ENCODE measurements around the gene ALPG. TPM values are rescaled to one million over a fixed set of nuclear protein-coding genes. Genes with fewer than 3 reads are reported as not detected.

ALPG gene
- total and polyA plus RNA-seq, 10 of the 15 experiments (the other 5 are each of a cell fraction or from before 2014, with no cell fraction given) = not detected

DNA sequence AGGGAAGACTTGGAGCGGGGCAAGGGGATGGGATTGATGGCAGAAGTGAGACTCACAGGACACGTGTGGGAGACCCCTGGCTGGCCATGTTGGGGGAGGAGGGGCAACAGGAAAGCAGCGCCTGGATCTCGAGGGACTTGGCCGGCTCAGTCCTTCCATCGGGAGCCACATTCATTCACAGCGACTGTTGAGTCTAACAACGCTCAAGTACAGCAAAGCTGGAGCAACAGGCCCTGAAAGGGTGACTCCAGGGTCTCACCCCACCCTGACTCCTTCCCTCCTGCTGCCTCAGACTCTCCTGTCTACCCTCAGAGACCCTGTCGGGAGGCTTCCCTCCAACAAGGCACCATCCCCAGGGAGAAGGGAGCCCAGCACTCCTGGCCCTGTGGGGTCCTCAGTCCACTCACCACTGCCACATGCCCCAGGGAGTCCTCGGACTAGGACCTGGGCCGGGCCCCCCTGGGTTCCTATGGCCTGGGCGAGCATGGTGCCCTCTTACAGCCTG is 34.6 kb downstream of the ALPG start:
- no peak for ATAC-seq
- in situ Hi-C loops (cut with MboI) (no loop called here), intact Hi-C loops (cut with micrococcal nuclease; ENCODE audit: unreplicated experiment) (loop anchor here (2.0 to 5.0 kb wide), 3 partner anchors 514 to 589 kb away; partner anchors contain the start of gene NPPC)
- Histone ChIP-seq H4K20me1 (ENCODE audit: control insufficient read depth, insufficient read depth) (no peaks in the 10 kb centered on the region), H3K36me3 (ENCODE audit: control insufficient read depth in 2 of 2, insufficient read depth in 2 of 2, low read length in 1 of 2) (no peaks in the 10 kb centered on the region), H3K9me3 (replicated peaks; ENCODE audit: control insufficient read depth, insufficient read depth, low read length) (no peaks in the 10 kb centered on the region), H2AFZ (ENCODE audit: control insufficient read depth, low read depth, low read length) (no peak overlapping the region), H3K27me3 (replicated peaks in 1 of 2; ENCODE audit: control insufficient read depth in 2 of 2, insufficient read depth in 2 of 2, low read length in 1 of 2) (no peaks in the 10 kb centered on the region; a peak in 1 of 4 replicates), H3K4me1 (ENCODE audit: control insufficient read depth, insufficient read depth, low read length) (no peaks in the 10 kb centered on the region; the same call in 1 of the 2 replicates), H3K4me2 (ENCODE audit: control insufficient read depth, insufficient read depth) (no peak overlapping the region), H3K79me2 (ENCODE audit: control insufficient read depth, insufficient read depth, low read length) (no peaks in the 10 kb centered on the region), H3K4me3 (no peak overlapping the region), H3K9ac (ENCODE audit: control insufficient read depth, insufficient read depth, low read length) (no peak overlapping the region), H3K27ac (ENCODE audit: control insufficient read depth, insufficient read depth) (no peak overlapping the region)
- ChIA-PET SMC1A (ENCODE audit: uncharacterized antibody, unreplicated experiment) (no interaction called here), RAD21 (ENCODE audit: unreplicated experiment) (no interaction called here), CTCF (interaction anchor here (1.2 kb wide), 2 partner anchors 29 to 144 kb away, joined by 3 read pairs; no protein-coding TSS in a partner anchor), POLR2A (no interaction called here)
- no peak for DNase-seq (ENCODE audit: low read depth, low spot score)
- 33% methylated on average over 12 of the region's 12 CpGs for WGBS (ENCODE audit: insufficient coverage, insufficient replicate concordance, low lambda C conversion rate, missing lambda C conversion rate)
- FAIRE-seq = no peak
- no TSS peak for BruUV-seq (replicated peaks)
- TF ChIP-seq ZNF622 (IDR thresholded peaks at IDR 0.05) (no peak), TAF1 (IDR thresholded peaks at IDR 0.05; ENCODE audit: borderline replicate concordance, low read depth, low read length) (no peak), ZBTB4 (CRISPR knock-in tag; IDR thresholded peaks at IDR 0.05) (no peak), CHD2 (IDR thresholded peaks at IDR 0.05; ENCODE audit: borderline replicate concordance, low read depth, low read length) (no peak), WRNIP1 (IDR thresholded peaks at IDR 0.05; ENCODE audit: borderline replicate concordance, low read depth, low read length) (no peak), ZBTB33 (IDR thresholded peaks at IDR 0.05) (no peak), SUPT20H (IDR thresholded peaks at IDR 0.05; ENCODE audit: borderline replicate concordance, control insufficient read depth, low read depth, low read length) (no peak), ETV6 (conservative IDR thresholded peaks at IDR 0.05 in 1 of 2, IDR thresholded peaks at IDR 0.05 in 1 of 2; ENCODE audit: borderline replicate concordance in 1 of 2, low read depth in 1 of 2) (no peak), CHD1 (IDR thresholded peaks at IDR 0.05; ENCODE audit: low read depth, low read length) (no peak)
- TF ChIP-seq, protein P1, sequence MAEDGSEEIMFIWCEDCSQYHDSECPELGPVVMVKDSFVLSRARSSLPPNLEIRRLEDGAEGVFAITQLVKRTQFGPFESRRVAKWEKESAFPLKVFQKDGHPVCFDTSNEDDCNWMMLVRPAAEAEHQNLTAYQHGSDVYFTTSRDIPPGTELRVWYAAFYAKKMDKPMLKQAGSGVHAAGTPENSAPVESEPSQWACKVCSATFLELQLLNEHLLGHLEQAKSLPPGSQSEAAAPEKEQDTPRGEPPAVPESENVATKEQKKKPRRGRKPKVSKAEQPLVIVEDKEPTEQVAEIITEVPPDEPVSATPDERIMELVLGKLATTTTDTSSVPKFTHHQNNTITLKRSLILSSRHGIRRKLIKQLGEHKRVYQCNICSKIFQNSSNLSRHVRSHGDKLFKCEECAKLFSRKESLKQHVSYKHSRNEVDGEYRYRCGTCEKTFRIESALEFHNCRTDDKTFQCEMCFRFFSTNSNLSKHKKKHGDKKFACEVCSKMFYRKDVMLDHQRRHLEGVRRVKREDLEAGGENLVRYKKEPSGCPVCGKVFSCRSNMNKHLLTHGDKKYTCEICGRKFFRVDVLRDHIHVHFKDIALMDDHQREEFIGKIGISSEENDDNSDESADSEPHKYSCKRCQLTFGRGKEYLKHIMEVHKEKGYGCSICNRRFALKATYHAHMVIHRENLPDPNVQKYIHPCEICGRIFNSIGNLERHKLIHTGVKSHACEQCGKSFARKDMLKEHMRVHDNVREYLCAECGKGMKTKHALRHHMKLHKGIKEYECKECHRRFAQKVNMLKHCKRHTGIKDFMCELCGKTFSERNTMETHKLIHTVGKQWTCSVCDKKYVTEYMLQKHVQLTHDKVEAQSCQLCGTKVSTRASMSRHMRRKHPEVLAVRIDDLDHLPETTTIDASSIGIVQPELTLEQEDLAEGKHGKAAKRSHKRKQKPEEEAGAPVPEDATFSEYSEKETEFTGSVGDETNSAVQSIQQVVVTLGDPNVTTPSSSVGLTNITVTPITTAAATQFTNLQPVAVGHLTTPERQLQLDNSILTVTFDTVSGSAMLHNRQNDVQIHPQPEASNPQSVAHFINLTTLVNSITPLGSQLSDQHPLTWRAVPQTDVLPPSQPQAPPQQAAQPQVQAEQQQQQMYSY (CRISPR knock-in tag; IDR thresholded peaks at IDR 0.05) = no peak
- TF ChIP-seq, protein P2, sequence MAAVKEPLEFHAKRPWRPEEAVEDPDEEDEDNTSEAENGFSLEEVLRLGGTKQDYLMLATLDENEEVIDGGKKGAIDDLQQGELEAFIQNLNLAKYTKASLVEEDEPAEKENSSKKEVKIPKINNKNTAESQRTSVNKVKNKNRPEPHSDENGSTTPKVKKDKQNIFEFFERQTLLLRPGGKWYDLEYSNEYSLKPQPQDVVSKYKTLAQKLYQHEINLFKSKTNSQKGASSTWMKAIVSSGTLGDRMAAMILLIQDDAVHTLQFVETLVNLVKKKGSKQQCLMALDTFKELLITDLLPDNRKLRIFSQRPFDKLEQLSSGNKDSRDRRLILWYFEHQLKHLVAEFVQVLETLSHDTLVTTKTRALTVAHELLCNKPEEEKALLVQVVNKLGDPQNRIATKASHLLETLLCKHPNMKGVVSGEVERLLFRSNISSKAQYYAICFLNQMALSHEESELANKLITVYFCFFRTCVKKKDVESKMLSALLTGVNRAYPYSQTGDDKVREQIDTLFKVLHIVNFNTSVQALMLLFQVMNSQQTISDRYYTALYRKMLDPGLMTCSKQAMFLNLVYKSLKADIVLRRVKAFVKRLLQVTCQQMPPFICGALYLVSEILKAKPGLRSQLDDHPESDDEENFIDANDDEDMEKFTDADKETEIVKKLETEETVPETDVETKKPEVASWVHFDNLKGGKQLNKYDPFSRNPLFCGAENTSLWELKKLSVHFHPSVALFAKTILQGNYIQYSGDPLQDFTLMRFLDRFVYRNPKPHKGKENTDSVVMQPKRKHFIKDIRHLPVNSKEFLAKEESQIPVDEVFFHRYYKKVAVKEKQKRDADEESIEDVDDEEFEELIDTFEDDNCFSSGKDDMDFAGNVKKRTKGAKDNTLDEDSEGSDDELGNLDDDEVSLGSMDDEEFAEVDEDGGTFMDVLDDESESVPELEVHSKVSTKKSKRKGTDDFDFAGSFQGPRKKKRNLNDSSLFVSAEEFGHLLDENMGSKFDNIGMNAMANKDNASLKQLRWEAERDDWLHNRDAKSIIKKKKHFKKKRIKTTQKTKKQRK (IDR thresholded peaks at IDR 0.05; ENCODE audit: low read depth, low read length) = no peak

Data from GM12878 (cell line).